SK-N-MC (cell line): ENCODE data around the gene PCLO.

Experiments
- DNase-seq: peaks from one replicate; pipeline ENCODE4 v3.0.0-alpha.2; 2011; ENCODE audit warnings: low read depth, low spot score
- H3K27ac ChIP-seq: fragments of 200-600 bp; sonication (generic); 2 replicates; pipeline ENCODE4 v1.5.1; 2016; ENCODE audit warnings: mixed run types
- H3K36me3 ChIP-seq: fragments of 200-600 bp; sonication (generic); 2 replicates; pipeline ENCODE4 v1.6.1; 2017; ENCODE audit warnings: antibody characterized with exemption, low read length, mixed read lengths; ENCODE audit not compliant: insufficient read depth
- H3K4me3 ChIP-seq: fragments of 200-600 bp; sonication (generic); 2 replicates; pipeline ENCODE4 v1.5.1; 2016
- H3K9ac ChIP-seq: fragments of 200-600 bp; sonication (generic); 2 replicates; pipeline ENCODE4 v1.8.0; 2017; ENCODE audit warnings: mixed run types, mixed read lengths; ENCODE audit not compliant: insufficient read length
- H3K9me3 ChIP-seq: fragments of 200-600 bp; sonication (generic); 2 replicates; pipeline ENCODE4 v1.6.1; 2017; ENCODE audit warnings: low read depth, mild to moderate bottlenecking, antibody characterized with exemption, low read length, moderate library complexity, mixed read lengths
- EZH2 ChIP-seq: fragments of 200-600 bp; sonication (generic); IDR thresholded peaks from one replicate; pipeline ENCODE4 v1.6.1; 2017; ENCODE audit warnings: antibody characterized with exemption
- FOXP2 ChIP-seq: optimal IDR thresholded peaks from 2 replicates; pipeline ENCODE3; 2011; ENCODE audit warnings: mild to moderate bottlenecking, moderate library complexity; ENCODE audit not compliant: insufficient read depth; ENCODE audit errors: extremely low read length, control extremely low read depth
- POLR2AphosphoS5 ChIP-seq: IDR thresholded peaks from 2 replicates; pipeline ENCODE4 v1.6.1; 2012; ENCODE audit warnings: mild to moderate bottlenecking, low read depth, low read length, borderline replicate concordance

Gene PCLO

GRCh38 chr7:82740246-82740848 lies 422.3 kb downstream of the PCLO start:
- Histone ChIP-seq H3K27ac (no peak overlapping the region), H3K9me3 (no peaks in the 10 kb centered on the region), H3K9ac (no peak overlapping the region), H3K36me3 (no peaks in the 10 kb centered on the region), H3K4me3 (no peak overlapping the region)
- TF ChIP-seq POLR2AphosphoS5: no peak
- no peak for TF ChIP-seq FOXP2
- no peak for TF ChIP-seq EZH2
- peak; percentile 55 for DNase-seq

- Histone ChIP-seq H3K4me3 (no peak overlapping the region), H3K27ac (no peak overlapping the region), H3K36me3 (no peaks in the 10 kb centered on the region), H3K9ac (no peak overlapping the region), H3K9me3 (no peaks in the 10 kb centered on the region)
- no peak for DNase-seq
- no peak for TF ChIP-seq EZH2
- no peak for TF ChIP-seq FOXP2
- TF ChIP-seq POLR2AphosphoS5: no peak
Observed at GRCh38 chr7:82736633-82737032, 426.1 kb downstream of the PCLO start.

- DNase-seq: no peak
- no peaks in the 10 kb centered on the region for H3K9me3 ChIP-seq
- no peaks in the 10 kb centered on the region for H3K36me3 ChIP-seq
- TF ChIP-seq FOXP2 (no peak), POLR2AphosphoS5 (no peak), EZH2 (no peak)
- no peak overlapping the region for H3K4me3 ChIP-seq
- no peak overlapping the region for H3K27ac ChIP-seq
- H3K9ac ChIP-seq: no peak overlapping the region
Observed at GRCh38 chr7:82732677-82733076, 430.0 kb downstream of the PCLO start.

GRCh38 chr7:82729172-82730030 lies 433.3 kb downstream of the PCLO start:
- H3K9ac ChIP-seq: no peak overlapping the region
- H3K9me3 ChIP-seq: no peaks in the 10 kb centered on the region
- no peak overlapping the region for H3K27ac ChIP-seq
- TF ChIP-seq POLR2AphosphoS5 (no peak), EZH2 (no peak), FOXP2 (no peak)
- DNase-seq: peak; percentile 62
- H3K36me3 ChIP-seq: no peaks in the 10 kb centered on the region
- H3K4me3 ChIP-seq: peak overlapping the region; percentile 65

- TF ChIP-seq EZH2 (no peak), POLR2AphosphoS5 (no peak), FOXP2 (no peak)
- H3K36me3 ChIP-seq: no peaks in the 10 kb centered on the region
Observed at GRCh38 chr7:82726038-82726800, 436.5 kb downstream of the PCLO start.

GRCh38 chr7:82723411-82723810 lies 439.3 kb downstream of the PCLO start:
- no peak overlapping the region for H3K4me3 ChIP-seq
- H3K36me3 ChIP-seq: no peaks in the 10 kb centered on the region
- no peaks in the 10 kb centered on the region for H3K9me3 ChIP-seq
- H3K27ac ChIP-seq: no peak overlapping the region
- no peak overlapping the region for H3K9ac ChIP-seq
- TF ChIP-seq EZH2 (no peak), FOXP2 (no peak), POLR2AphosphoS5 (no peak)
- no peak for DNase-seq

More at GRCh38 chr7:82726038-82726800, 436.5 kb downstream of the PCLO start:
- no peak for DNase-seq
- H3K9ac ChIP-seq: no peak overlapping the region
- no peaks in the 10 kb centered on the region for H3K9me3 ChIP-seq
- no peak overlapping the region for H3K27ac ChIP-seq
- H3K4me3 ChIP-seq: no peak overlapping the region

GRCh38 chr7:82722946-82723345 lies 439.7 kb downstream of the PCLO start:
- no peak for DNase-seq
- no peak overlapping the region for H3K4me3 ChIP-seq
- no peak overlapping the region for H3K9ac ChIP-seq
- no peak overlapping the region for H3K27ac ChIP-seq
- H3K36me3 ChIP-seq: no peaks in the 10 kb centered on the region
- TF ChIP-seq POLR2AphosphoS5: no peak
- TF ChIP-seq EZH2: no peak
- no peak for TF ChIP-seq FOXP2
- H3K9me3 ChIP-seq: no peaks in the 10 kb centered on the region

- H3K36me3 ChIP-seq: no peaks in the 10 kb centered on the region
- H3K9me3 ChIP-seq: no peaks in the 10 kb centered on the region
- no peak for DNase-seq
- TF ChIP-seq POLR2AphosphoS5 (no peak), EZH2 (no peak), FOXP2 (no peak)
- H3K9ac ChIP-seq: no peak overlapping the region
- no peak overlapping the region for H3K4me3 ChIP-seq
- H3K27ac ChIP-seq: peak overlapping the region; percentile 55
Observed at GRCh38 chr7:82715344-82715743, 447.3 kb downstream of the PCLO start.
